ENCODE results near the gene EDDM3A. TPM values are rescaled to one million over a fixed set of nuclear protein-coding genes. Genes with fewer than 3 reads are reported as not detected.

Gene EDDM3A
- total RNA-seq, 2 donors from 2014 or later: not detected

DNA sequence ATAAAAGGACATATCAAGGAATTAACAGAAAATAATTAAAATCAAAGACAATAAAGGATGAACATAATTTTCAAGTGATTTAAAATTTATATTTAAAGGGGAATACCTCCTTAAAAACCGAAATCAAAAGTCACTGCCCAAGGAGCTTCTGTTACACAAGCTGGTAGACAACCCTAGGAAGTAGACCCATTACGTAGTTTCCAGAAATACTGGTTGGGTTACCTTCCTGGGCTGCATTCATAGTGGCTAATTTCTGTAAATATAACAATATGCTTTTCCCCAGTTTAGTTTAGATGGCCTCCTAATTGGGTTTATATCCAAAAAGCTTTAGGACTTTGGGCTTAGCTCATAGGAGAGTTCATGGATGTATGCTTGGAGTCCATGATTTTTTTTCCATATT is 2.1 kb upstream of the EDDM3A start:
- peak; percentile 12 for DNase-seq (ENCODE audit: low spot score)
- intact Hi-C loops (cut with DNase I): no loop called here
- Histone ChIP-seq H3K36me3 (no peaks in the 10 kb centered on the region), H3K4me1 (replicated peaks) (no peaks in the 10 kb centered on the region), H3K9me3 (no peaks in the 10 kb centered on the region), H3K27ac (no peak overlapping the region), H3K4me3 (no peak overlapping the region), H3K27me3 (replicated peaks; ENCODE audit: insufficient read depth) (no peaks in the 10 kb centered on the region)
- WGBS: 66% methylated on average over 2 of the region's 2 CpGs
- TF ChIP-seq POLR2AphosphoS5 (IDR thresholded peaks at IDR 0.05) (peak; percentile 16), POLR2A (IDR thresholded peaks at IDR 0.05) (no peak)

DNA sequence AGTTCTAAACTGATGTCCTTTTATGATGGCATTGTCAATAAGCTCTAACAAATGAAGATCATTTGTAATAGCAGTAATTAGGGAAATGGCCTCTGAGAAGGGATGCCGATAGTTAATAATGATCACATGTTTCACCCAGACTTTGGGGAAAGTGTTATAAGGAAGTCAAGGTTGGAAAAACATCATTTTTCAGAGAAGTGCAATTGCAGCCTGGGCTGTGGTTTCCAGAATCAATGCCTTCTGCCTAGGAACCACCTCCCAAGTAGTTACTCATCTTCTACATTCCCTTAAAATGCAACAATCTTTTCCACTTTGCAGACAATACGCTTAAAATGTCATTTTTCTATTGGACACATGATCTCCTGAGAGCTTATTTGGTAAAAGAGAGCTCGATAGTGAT is 879 bp downstream of the EDDM3A start:
- intact Hi-C loops (cut with DNase I): no loop called here
- H3K4me3 ChIP-seq: no peak overlapping the region
- no peaks in the 10 kb centered on the region for H3K4me1 ChIP-seq (replicated peaks)
- no peak overlapping the region for H3K27ac ChIP-seq
- WGBS: 90% methylated on average over 3 of the region's 3 CpGs
- H3K27me3 ChIP-seq (replicated peaks; ENCODE audit: insufficient read depth): no peaks in the 10 kb centered on the region
- no peaks in the 10 kb centered on the region for H3K9me3 ChIP-seq
- H3K36me3 ChIP-seq: no peaks in the 10 kb centered on the region
- TF ChIP-seq POLR2A (IDR thresholded peaks at IDR 0.05): no peak
- TF ChIP-seq POLR2AphosphoS5 (IDR thresholded peaks at IDR 0.05): no peak
- TF ChIP-seq, protein P1, sequence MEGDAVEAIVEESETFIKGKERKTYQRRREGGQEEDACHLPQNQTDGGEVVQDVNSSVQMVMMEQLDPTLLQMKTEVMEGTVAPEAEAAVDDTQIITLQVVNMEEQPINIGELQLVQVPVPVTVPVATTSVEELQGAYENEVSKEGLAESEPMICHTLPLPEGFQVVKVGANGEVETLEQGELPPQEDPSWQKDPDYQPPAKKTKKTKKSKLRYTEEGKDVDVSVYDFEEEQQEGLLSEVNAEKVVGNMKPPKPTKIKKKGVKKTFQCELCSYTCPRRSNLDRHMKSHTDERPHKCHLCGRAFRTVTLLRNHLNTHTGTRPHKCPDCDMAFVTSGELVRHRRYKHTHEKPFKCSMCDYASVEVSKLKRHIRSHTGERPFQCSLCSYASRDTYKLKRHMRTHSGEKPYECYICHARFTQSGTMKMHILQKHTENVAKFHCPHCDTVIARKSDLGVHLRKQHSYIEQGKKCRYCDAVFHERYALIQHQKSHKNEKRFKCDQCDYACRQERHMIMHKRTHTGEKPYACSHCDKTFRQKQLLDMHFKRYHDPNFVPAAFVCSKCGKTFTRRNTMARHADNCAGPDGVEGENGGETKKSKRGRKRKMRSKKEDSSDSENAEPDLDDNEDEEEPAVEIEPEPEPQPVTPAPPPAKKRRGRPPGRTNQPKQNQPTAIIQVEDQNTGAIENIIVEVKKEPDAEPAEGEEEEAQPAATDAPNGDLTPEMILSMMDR (IDR thresholded peaks at IDR 0.05): no peak
- no peak for DNase-seq (ENCODE audit: low spot score)

DNA sequence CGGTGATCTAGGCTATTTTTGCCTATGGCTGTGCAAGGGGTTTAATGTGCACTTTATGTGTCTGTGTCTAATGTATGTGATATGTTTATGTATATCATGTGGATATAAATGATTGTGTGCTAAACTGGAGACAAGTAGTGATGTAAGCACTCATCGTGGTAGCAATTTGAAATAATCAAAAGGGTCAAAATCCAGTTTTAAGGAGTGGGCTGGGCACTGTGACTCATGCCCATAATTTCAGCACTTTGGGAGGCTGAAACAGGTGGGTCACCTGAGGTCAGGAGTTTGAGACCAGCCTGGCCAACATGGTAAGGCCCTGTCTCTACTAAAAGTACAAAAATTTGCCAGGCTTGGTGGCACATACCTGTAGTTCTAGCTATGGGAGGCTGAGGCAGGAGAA is 2.8 kb downstream of the EDDM3A start:
- intact Hi-C loops (cut with DNase I): no loop called here
- H3K27me3 ChIP-seq (replicated peaks; ENCODE audit: insufficient read depth): no peaks in the 10 kb centered on the region
- no peaks in the 10 kb centered on the region for H3K9me3 ChIP-seq
- no peak overlapping the region for H3K4me3 ChIP-seq
- no peak for DNase-seq (ENCODE audit: low spot score)
- no peaks in the 10 kb centered on the region for H3K36me3 ChIP-seq
- no peaks in the 10 kb centered on the region for H3K4me1 ChIP-seq (replicated peaks)
- H3K27ac ChIP-seq: no peak overlapping the region
- WGBS: 96% methylated on average over 2 of the region's 2 CpGs
- TF ChIP-seq POLR2A (IDR thresholded peaks at IDR 0.05): no peak

DNA sequence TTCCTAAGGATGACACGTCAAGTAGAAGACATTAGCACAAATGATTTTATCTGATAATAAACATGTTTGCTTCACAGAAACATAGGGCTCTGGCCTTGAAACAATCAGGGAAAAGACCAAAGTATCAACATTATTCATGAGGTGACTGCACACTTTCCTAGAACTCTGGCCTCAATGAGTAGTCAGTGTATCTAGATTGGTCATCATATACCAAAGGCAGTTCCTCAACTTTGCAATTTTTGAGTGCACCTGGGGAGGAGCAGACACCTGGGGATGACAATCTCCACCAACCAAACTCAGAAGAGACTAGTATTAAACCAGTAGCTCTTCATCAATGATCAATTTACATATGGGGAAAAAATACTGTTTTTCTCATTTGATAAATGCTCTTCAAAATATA is 4.5 kb downstream of the EDDM3A start:
- Histone ChIP-seq H3K4me1 (replicated peaks) (no peaks in the 10 kb centered on the region), H3K9me3 (no peaks in the 10 kb centered on the region), H3K27ac (no peak overlapping the region), H3K27me3 (replicated peaks; ENCODE audit: insufficient read depth) (no peaks in the 10 kb centered on the region), H3K36me3 (no peaks in the 10 kb centered on the region), H3K4me3 (no peak overlapping the region)
- DNase-seq (ENCODE audit: low spot score): no peak
- intact Hi-C loops (cut with DNase I): no loop called here
- TF ChIP-seq POLR2A (IDR thresholded peaks at IDR 0.05): no peak
- TF ChIP-seq, protein P1 (IDR thresholded peaks at IDR 0.05): no peak
- TF ChIP-seq POLR2AphosphoS5 (IDR thresholded peaks at IDR 0.05): no peak
- 77% methylated on average over 1 of the region's 1 CpG for WGBS

DNA sequence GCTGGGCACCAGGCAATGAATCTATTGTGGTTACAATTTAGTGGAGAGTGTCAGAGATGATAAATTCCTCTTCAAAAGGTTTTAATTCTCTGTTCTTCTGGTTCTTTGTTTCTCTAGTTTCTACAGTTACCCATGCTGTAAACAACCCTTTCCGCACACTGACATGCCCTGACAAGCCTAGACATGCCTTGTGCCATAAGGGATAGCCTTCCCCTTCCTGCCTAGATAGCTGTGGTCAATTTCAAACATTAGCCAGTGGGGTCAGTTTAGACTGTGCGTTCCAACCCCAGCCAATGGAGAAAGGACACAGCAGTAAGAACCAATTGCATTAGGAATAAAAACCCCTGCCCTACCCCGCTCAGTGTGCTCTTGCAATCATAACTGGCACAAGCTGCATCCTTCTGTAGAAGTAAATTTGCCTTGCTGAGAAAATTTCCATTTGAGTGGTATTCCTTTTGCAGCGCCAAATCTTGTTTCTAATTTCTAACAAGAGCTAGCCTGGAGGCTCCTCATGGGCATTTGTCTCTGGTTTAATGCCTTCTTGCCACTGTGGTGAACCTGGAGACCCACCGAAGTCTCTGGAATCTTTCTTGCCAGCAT is 6.4 kb downstream of the EDDM3A start:
- Histone ChIP-seq H3K27ac (no peak overlapping the region), H3K4me3 (no peak overlapping the region), H3K9me3 (no peaks in the 10 kb centered on the region), H3K27me3 (replicated peaks; ENCODE audit: insufficient read depth) (no peaks in the 10 kb centered on the region), H3K36me3 (no peaks in the 10 kb centered on the region), H3K4me1 (replicated peaks) (no peaks in the 10 kb centered on the region)
- TF ChIP-seq, protein P1 (IDR thresholded peaks at IDR 0.05): no peak
- TF ChIP-seq POLR2A (IDR thresholded peaks at IDR 0.05) (no peak), POLR2AphosphoS5 (IDR thresholded peaks at IDR 0.05) (no peak)
- intact Hi-C loops (cut with DNase I): no loop called here
- 94% methylated on average over 5 of the region's 5 CpGs for WGBS
- no peak for DNase-seq (ENCODE audit: low spot score)

DNA sequence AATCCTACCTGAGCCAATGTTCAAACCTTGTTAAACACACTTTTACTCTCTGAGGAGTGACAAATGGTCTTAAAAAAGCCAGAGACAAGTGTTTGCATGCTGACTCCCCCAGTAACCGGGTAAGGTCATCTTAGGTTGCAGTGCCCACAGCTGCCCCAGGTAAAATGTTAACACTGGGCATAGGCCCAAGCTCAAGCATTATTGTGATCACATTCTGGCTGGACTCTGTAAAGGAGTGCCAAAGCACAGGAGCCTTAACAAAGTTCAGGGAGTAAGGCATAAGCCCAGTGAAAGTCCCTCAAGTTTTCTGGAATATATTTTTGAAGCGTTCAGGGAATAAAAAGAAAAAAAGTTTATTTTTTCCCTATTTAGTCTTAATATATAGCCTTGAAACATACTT is 8.6 kb downstream of the EDDM3A start:
- intact Hi-C loops (cut with DNase I): no loop called here
- H3K4me1 ChIP-seq (replicated peaks): no peaks in the 10 kb centered on the region
- TF ChIP-seq POLR2A (IDR thresholded peaks at IDR 0.05) (no peak), POLR2AphosphoS5 (IDR thresholded peaks at IDR 0.05) (peak; percentile 34)
- TF ChIP-seq, protein P1 (IDR thresholded peaks at IDR 0.05): no peak
- H3K36me3 ChIP-seq: no peaks in the 10 kb centered on the region
- no peak overlapping the region for H3K4me3 ChIP-seq
- H3K27ac ChIP-seq: no peak overlapping the region
- peak; percentile 31 for DNase-seq (ENCODE audit: low spot score)
- 42% methylated on average over 2 of the region's 2 CpGs for WGBS
- H3K9me3 ChIP-seq: no peaks in the 10 kb centered on the region
- no peaks in the 10 kb centered on the region for H3K27me3 ChIP-seq (replicated peaks; ENCODE audit: insufficient read depth)
